HG02763 (cell line): ENCODE results near the gene CSTF1.

Source experiments
- ATAC-seq: cut with Tn5 transposase; IDR thresholded peaks from one replicate; pipeline ENCODE4 v1.9.1; 2021; ENCODE audit warnings: mild to moderate bottlenecking, moderate library complexity; ENCODE audit not compliant: unreplicated experiment

The CSTF1 gene

DNA sequence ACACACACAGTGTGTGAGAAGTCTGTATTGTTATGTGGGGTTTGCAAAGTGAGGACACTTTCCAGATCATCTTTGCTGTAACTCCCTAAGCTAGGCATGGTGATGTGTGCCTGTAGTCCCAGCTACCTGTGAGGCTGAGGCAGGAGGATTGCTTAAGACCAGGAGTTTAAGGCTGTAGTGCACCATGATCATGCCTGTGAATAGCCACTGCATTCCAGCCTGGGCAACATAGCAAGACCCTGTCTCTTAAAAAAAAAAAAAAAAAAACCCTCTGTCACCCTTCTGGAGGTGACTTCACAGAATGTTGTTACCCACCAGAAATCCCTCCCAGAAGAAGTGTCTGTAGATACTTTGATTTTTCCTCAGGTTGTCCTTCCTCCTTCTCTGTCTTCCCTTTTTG, 34.5 kb downstream of the CSTF1 start:
- ATAC-seq, result no peak

DNA sequence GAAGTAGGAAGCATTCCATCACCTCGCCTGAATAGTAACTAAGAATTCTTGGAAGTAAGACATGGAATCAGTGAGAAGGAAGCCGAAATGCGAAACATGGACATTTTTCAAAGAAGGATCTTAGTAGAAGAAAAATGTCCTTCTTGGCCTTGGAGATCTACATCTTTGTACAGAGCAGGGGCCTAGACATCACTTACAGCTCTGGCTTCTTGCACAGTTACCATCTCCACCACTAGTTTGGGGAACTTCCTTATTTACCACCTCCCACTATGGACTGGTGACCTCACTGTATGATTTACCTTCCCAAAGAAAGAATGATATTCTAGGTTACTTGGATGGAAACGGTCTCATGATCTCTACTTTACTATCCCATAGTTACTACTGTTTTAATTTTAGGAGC, 35.4 kb downstream of the CSTF1 start:
- ATAC-seq, result no peak

GRCh38 chr20:56428410-56428809, 36.0 kb downstream of the CSTF1 start:
- no peak for ATAC-seq

GRCh38 chr20:56428881-56429280, 36.4 kb downstream of the CSTF1 start:
- ATAC-seq, result no peak

GRCh38 chr20:56429502-56429901, 37.1 kb downstream of the CSTF1 start:
- ATAC-seq, result no peak

- no peak for ATAC-seq
These were observed 37.5 kb downstream of the CSTF1 start for GRCh38 chr20:56429941-56430340.

DNA sequence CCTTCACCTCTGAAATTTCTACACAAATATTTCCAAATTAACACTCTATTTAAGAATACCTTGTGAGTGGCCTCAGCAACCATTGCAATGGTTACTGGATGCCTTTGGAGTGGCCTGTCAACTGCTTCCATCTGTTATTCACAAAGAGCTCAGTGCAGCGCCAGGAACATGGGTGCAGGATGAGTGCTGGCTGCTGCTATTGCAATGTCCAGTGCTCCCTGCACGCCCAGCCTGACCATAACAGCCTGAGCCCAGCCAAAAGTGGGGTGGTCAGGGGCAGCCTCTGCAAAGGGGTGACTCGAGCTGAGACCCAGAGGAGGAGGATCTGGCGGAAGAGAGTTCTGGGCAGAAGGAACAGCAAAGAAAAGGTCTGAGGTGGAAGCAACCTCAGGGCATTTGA, 38.0 kb downstream of the CSTF1 start:
- no peak for ATAC-seq

- no peak for ATAC-seq
These were observed 38.5 kb downstream of the CSTF1 start for GRCh38 chr20:56430957-56431356.

DNA sequence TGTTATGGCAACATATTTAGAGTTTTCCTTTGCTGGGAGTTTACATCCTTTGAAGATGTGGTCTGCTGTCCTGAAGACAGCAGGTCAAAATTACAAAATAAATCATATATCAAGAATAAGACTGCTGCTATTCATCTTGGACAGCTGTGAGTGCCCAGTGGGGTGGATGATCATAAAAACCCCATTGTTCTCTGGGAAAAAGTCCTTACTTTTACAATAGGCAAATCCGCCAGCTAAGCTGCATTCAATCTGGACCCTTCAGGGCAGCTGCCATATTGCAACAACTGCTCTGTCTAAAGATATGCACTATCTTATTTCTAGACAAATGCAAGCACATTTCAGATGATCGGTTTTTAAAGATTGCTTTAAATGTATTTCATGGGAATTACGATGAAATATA, 39.0 kb downstream of the CSTF1 start:
- ATAC-seq, result no peak

- no peak for ATAC-seq
These were observed 40.9 kb downstream of the CSTF1 start for GRCh38 chr20:56433221-56433879.

DNA sequence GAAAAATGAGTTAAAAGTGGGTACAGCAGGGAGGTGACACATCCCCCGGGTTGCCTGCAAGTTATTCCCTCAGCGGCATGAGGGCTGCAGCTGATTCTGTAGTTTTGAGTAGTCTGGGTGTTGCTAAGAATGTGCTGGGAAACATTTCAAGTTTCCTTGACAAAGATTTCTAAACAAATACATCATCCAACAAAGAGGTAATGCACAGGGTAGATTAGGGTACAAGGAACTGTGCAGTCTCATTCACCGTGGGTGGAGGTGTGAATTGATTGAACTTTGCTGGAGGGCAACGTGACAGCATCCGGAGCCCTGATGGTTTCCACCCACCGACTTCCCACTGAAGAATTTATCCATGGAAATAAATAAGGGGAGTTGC, 41.4 kb downstream of the CSTF1 start:
- ATAC-seq, result no peak

DNA sequence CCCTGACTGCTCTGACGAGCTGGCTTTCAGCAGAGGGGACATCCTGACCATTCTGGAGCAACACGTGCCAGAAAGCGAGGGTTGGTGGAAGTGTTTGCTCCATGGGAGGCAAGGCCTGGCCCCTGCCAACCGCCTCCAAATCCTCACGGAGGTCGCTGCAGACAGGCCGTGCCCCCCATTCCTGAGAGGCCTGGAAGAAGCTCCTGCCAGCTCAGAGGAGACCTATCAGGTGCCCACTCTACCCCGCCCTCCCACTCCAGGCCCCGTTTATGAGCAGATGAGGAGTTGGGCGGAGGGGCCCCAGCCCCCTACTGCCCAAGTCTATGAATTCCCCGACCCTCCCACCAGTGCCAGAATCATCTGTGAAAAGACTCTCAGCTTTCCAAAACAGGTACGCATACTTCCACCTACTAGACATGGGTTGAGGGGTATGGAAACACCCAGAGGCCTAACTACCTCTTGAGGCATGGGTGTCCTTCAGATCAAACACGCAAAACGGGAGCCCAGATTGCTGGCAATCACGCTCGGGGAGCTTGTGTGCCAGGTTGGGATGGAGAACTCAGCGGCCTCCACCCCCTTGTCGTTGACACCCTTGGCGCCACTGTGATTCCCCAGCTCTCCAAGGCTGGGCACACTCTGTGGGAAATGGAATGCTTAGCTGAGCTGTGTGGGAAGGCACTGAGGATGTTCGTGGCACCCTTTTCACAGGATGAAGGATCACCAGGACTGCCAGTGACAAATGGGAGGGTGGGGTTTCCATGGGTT, 44.9 kb downstream of the CSTF1 start:
- no peak for ATAC-seq

DNA sequence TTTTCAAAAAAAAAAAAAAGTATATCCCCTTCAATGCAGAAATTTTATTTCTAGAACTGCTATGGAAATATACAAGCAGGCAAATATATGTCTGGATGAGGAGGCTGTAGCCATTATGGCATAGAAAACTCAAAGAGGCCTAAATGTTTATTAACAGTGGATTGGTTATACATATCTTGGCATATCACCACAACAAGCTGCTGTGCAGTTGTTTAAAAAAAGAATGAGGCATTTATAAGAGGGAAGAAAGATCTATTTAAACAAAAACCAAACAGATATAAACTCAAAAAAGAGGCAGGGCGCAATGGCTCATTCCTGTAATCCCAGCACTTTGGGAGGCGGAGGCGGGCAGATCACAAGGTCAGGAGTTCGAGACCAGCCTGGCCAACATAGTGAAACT, 45.8 kb downstream of the CSTF1 start:
- no peak for ATAC-seq

DNA sequence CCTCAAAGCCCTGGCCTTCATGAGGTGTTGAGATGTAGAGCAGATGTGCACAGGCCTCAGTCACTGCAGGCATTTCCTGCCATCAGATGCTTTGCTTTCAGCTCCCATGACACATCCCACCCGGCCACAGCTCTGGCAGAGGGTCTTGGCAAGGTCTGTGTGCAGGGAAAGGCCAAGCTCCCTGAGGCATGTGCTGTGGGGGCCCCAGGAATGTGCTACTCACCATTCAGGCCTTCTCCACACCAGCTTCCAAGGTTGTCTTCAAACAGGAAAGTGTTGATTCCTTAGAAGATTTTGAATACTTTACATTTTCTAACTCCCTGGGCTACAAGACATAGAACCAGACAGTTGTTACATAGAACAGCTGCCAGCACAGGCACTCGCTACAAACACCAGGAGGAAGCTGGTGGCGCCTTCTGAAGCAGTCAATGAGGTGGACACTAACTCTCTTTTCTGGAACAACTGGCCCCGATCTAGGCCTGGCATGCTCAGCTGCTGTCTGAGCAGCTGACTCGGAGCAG, 47.4 kb downstream of the CSTF1 start:
- no peak for ATAC-seq

DNA sequence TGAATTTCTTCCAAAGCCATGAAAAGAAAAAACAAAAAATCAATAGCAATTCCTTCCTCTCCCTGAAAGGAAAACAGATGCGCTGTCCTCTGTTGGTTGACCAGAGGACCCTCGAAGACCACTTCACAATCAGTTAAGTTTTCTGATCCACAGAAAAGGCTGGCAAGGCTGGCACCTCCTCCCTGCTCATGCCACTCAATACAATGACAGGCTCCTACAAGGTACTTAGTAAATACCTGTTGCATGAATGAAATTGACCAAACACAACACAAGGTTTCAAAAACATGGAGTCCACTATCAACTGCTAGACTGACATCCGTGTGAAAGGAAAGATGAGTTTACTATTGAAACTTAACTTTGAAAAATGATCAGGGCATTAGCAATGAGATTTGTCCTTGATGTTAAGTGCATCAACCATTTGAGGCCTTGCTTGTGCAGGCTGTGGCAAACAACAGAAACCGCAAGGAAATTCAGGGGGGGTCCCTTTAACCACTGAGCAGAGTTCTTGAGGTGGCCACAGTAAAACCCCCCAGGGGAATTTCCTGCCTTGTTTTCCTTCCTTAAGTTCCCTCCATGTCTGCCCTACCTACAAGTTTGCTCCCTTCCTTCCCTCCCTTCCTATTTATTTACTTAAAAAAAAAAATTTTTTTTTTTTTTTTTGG, 48.0 kb downstream of the CSTF1 start:
- peak; percentile 71 for ATAC-seq

GRCh38 chr20:56442389-56443365, 50.2 kb downstream of the CSTF1 start:
- ATAC-seq, result no peak

DNA sequence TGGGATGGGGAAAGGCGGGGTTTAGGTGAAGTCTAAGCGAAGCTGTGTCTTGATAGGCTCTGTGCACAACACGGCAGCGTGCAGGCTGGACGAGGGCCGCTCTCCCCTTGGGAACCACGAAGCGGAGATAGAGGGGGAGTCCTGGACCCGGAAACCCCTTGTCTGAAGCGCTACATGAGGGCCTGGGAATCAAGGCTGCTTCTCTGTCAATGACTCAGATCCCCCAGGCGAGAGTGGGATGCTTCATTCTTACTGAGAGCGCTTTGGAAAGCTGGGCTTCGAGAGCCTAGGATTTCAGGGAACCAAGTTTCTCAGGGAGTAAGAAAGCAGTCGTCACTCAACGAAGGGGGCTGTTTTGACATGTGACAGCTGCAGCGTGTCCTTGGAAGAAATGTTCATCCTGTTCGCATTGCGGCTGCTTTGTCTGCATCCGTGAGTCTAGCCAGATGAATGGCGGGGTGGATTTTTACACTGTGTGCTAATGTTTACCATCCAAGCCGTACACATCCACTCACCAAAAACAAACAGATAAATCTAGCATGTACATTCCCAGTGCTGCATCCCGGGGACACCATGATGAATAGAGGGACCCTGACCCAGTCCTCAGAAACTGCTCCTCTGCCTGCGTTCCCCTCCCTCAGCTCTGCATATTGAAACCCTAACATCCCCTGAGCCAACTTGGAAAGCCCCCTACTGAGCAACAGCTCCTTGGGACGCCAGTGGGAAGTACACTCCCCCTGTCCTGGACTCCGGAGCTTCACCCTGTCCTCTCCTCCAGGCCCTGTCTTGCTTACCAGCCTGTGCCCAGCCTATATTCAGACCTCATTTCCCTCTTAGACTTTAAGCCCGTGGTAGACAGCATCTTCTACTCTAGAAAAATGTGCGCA, 51.5 kb downstream of the CSTF1 start:
- ATAC-seq, result no peak

GRCh38 chr20:56445130-56445529, 52.7 kb downstream of the CSTF1 start:
- ATAC-seq, result no peak

DNA sequence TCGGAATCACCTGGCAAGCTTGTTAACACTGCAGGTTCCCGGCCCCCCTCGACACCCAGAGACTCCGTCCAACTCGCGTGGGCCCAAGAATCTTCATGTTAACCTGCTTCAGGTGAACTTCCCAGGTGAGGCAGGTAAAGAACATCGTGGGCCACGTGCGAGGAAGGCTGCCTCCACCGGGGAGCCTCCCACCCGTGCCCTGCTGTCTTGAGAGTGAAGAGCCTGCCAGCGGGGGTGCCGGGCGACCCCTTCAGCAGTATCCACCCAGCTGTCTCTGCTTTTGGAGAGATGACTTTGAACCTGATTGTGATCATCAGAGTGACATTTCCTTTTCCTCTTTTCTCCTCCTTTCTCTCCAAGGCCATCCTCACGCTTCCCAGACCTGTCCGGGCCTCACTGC, 53.1 kb downstream of the CSTF1 start:
- ATAC-seq, result no peak

DNA sequence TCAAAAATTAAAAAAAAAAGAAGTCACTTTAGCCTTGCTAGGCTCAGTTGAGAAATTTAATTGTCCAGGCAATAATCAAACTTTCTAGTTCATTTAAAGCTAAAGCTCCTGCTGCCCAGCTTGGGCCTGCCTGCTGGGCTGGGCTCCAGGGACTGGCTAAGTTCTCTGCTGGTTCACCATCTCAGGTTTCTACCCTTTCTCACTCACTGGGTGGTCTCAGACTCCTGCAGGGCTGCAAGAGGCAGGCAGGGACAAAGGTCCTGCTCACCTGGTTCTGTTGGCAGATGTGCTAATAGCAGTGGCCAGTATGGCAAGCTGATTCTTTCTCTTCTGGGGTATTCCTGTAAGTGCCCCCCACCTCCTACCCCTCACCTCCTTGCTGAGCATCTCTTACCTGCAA, 54.8 kb downstream of the CSTF1 start:
- no peak for ATAC-seq
